Activated CD4-positive, alpha-beta T cell treated with anti-CD3 and anti-CD28 coated beads, Interleukin-2, amount 10 ng/mL, durations not matched to agents 24 days and 14 days (primary cell): ENCODE measurements around the gene NPM3. TPM values are rescaled to one million over a fixed set of nuclear protein-coding genes. Genes with fewer than 3 reads are reported as not detected.

Experiments
- DNase-seq: peaks from one replicate; pipeline ENCODE4 v3.0.0; 2022
- H3K27ac Mint-ChIP-seq: one replicate; pipeline ENCODE4 v1.8.0; 2022; ENCODE audit warnings: mild to moderate bottlenecking, mixed read lengths
- H3K27me3 Mint-ChIP-seq: one replicate; pipeline ENCODE4 v1.8.0; 2022; ENCODE audit warnings: mixed read lengths
- H3K36me3 Mint-ChIP-seq: one replicate; pipeline ENCODE4 v1.8.0; 2022; ENCODE audit warnings: low read depth, mild to moderate bottlenecking, mixed read lengths
- H3K4me1 Mint-ChIP-seq: one replicate; pipeline ENCODE4 v1.8.0; 2021; ENCODE audit warnings: mixed read lengths
- H3K4me3 Mint-ChIP-seq: one replicate; pipeline ENCODE4 v1.8.0; 2022; ENCODE audit warnings: mild to moderate bottlenecking, moderate library complexity, mixed read lengths
- H3K9me3 Mint-ChIP-seq: one replicate; pipeline ENCODE4 v1.8.0; 2021; ENCODE audit warnings: mixed read lengths
- intact Hi-C: fragments of 100-400 bp; cut with micrococcal nuclease; formaldehyde crosslinking; loops from one replicate; pipeline ENCODE4 v1.15.1; 2023
- total RNA-seq: library from RNA; stranded (reverse); gene quantifications from 2 replicates; pipeline ENCODE4 v1.2.3, GENCODE V29; 2022

Gene NPM3
- total RNA-seq, 1 donor from 2014 or later: 175 TPM

DNA sequence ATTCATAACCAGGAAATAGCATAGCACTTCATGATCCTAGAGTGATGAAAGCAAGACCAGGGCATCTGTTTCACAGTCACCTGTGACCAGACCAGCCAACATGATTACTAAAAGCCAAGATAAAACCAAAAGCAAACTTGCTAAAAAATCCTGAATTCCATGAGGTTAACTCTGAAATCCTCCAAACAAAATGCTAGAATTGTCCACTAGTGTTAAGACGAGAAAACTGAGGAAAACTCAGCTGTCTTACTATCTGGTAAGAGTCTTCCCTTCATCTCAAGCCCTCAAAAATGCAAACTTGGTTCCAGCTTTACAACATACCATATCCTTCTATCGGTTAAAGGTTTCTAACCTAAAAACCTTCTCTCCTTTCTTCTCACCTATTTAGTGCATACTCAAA is 1.3 kb upstream of the NPM3 start:
- Mint-ChIP-seq H3K4me1 (peaks cover 39% of the 10 kb centered on the region), H3K27ac (no peak overlapping the region), H3K36me3 (peaks cover 57% of the 10 kb centered on the region), H3K9me3 (no peaks in the 10 kb centered on the region), H3K4me3 (peak overlapping the region; percentile 100), H3K27me3 (no peaks in the 10 kb centered on the region)
- no peak for DNase-seq
- intact Hi-C loops: loop anchor here (5.0 to 10.0 kb wide), 5 partner anchors 77 to 572 kb away; partner anchors contain the start of genes BTRC, DPCD, HPS6 and POLL

DNA sequence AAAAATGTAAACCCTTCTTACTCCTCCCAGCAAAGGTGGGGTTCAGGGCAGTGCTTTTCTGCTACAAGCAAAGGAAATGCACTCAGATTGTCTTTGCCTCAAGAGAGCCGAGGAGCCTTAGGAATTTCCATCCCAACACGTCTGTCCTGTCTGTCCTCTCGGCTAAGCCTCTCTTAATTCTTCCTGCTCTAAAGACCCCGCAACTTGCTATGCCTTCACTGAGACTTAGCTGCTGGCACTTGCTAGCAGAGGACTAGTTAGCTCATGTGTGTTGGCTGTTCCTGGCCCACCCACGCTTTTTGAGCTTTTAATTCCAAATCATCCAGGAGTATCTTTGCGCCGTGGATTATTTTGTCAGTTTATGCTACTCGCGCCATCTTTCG is 481 bp upstream of the NPM3 start:
- H3K27me3 Mint-ChIP-seq: peaks cover 7% of the 10 kb centered on the region

DNA sequence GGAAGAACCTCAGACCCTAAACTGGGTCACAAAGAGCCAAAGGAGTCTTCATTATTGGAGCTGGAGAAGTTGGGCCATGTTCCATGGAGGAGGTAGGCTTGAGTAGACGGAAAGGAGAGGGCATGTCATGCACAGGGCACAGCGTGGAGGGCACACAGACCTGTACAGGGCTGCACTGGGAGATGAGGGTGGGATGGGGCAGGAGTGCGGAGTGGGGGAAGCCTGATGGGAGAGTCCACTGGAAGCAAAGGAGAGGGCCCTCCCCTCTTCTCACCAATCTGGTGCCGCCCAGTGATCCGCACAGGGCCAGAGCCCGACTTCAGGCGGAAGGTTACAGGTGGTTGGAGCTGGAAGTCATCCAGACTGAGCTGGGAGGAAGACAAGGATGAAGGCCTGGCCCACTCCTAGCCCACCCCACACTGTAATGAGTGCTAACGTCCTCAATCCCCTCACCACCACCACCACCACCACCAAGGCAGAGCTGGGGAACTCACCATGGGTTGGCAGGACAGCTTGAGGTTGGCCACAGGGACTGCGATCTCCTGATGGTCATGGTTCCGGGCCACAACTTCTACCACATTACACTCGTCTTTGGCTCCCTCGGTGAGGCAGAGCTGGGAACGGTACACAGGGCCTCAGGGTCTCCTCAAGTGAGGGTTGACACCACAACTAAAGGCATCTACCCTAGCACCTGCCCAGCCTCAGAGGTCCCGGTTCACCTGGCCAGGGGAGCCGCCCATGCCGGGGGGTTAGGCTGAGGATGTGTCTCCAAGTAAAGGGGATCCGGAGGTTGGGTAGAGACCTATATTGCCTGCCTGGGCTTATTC is 1.0 kb downstream of the NPM3 start:
- intact Hi-C loops: loop anchor here (1.0 to 10.0 kb wide), 7 partner anchors 75 to 570 kb away; partner anchors contain the start of genes BTRC, DPCD, FBXW4 and HPS6
- peaks cover 47% of the 10 kb centered on the region for H3K4me1 Mint-ChIP-seq

More for the DNA sequence above, 481 bp upstream of the NPM3 start:
- Mint-ChIP-seq H3K36me3 (peaks cover 58% of the 10 kb centered on the region), H3K9me3 (no peaks in the 10 kb centered on the region), H3K27ac (peak overlapping the region; percentile 99), H3K4me3 (peak overlapping the region; percentile 100), H3K4me1 (peaks cover 46% of the 10 kb centered on the region)
- no peak for DNase-seq
- intact Hi-C loops: loop anchor here (1.0 to 10.0 kb wide), 6 partner anchors 35 to 571 kb away; partner anchors contain the start of genes BTRC, DPCD, HPS6 and OGA

DNA sequence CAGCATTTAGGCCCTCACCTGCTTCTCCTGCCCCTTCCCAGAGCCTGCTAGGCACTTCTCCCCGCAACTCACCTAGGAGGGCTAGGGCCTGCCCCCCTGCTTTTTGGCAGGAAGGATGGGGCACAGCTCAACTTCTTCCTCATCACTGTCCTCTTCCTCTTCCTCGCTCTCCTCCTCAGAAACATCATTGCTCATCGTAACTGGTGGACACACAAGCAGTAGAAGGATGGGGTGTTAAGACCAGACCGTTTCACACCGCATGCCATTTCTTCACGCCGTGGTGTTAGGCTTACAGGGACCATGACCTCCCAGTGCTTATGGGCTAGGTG is 1.6 kb downstream of the NPM3 start:
- Mint-ChIP-seq H3K4me1 (peaks cover 50% of the 10 kb centered on the region), H3K4me3 (peak overlapping the region; percentile 100), H3K36me3 (peaks cover 59% of the 10 kb centered on the region), H3K27me3 (peaks cover 24% of the 10 kb centered on the region), H3K9me3 (no peaks in the 10 kb centered on the region), H3K27ac (peak overlapping the region; percentile 68)
- intact Hi-C loops: loop anchor here (1.0 to 10.0 kb wide), 7 partner anchors 74 to 569 kb away; partner anchors contain the start of genes BTRC, DPCD, FBXW4 and HPS6
- DNase-seq: no peak

More for the DNA sequence above, 1.0 kb downstream of the NPM3 start:
- no peak for DNase-seq
- H3K36me3 Mint-ChIP-seq: peaks cover 59% of the 10 kb centered on the region
- H3K4me3 Mint-ChIP-seq: peak overlapping the region; percentile 100
- peaks cover 18% of the 10 kb centered on the region for H3K27me3 Mint-ChIP-seq
- no peaks in the 10 kb centered on the region for H3K9me3 Mint-ChIP-seq
- peak overlapping the region; percentile 99 for H3K27ac Mint-ChIP-seq

DNA sequence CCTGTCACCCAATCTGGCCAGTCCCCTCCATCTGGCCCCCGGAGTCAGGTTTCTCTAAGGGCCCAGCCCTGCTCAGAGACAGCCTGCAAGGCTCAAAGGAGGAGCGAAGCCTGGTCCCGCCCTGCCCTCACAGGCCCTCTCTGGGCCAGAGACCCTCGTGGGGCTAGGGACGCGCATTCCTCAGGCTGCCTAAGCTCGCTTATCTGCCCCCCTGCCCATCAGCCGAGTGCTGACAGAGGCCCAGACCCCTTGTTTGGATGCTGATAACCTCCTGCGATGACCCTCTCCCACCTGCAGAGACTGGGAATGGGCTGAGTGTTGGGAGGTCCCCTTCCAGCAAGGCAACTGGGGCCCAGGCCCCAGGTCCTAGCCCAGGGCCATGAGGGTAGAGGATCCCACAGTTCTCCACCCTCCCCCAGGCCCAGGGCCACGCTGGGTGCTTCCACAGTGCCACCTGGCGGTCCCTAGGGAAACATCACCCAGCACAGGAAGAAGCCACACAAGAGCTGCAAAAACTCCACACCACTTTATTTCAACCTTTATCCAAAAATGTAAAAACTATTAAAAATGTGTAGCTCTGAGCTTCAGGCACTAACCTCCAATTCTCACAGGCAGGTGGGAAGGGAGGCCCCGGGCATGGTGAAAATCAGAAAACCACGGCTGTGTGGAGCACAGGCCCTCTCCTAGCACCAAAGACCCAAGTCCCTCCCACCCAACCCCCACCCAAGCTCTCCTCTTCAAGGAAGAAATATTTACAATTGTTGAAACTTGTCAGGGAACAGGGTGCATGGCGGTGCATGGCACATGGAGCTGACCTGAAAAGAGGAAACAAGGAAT is 2.2 kb downstream of the NPM3 start:
- DNase-seq: peak; percentile 93
- intact Hi-C loops: loop anchor here (1.0 to 10.0 kb wide), 7 partner anchors 74 to 569 kb away; partner anchors contain the start of genes BTRC, DPCD, FBXW4 and HPS6
- Mint-ChIP-seq H3K27ac (peak overlapping the region; percentile 49), H3K36me3 (peaks cover 57% of the 10 kb centered on the region), H3K4me3 (peak overlapping the region; percentile 63), H3K4me1 (peaks cover 49% of the 10 kb centered on the region), H3K27me3 (peaks cover 25% of the 10 kb centered on the region), H3K9me3 (no peaks in the 10 kb centered on the region)

DNA sequence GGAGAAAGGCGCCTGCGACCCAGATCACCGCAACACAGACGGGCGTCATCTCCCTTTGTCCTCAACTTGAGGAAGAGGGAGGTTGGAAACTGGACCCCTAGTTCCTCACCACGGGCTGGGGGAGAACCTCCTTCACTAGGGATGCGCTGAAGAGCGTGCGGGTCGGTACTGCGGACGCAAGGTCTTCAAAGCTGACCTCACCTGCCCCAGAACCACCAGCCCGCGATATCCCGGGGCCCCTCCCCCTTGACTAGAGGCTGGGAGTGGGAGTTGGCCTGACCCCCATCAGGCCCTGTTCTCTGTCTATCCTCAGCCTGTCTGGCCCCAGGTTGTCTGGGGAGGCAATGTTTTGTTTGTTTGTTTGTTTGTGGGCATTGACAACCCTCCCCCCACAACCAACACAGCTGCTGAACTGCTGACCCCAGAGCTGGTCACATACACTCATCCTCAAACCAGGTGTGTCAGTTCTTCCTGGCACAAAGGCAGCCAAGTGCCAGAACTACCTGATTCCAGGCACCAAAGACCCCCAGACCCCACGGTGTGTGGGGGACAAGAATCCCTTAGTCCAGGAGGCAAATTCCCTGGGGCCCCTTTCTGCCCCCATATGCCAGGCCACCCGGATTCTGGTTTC is 2.9 kb downstream of the NPM3 start:
- H3K4me1 Mint-ChIP-seq: peaks cover 45% of the 10 kb centered on the region
- DNase-seq: peak; percentile 61
- peaks cover 26% of the 10 kb centered on the region for H3K27me3 Mint-ChIP-seq
- peaks cover 50% of the 10 kb centered on the region for H3K36me3 Mint-ChIP-seq
- H3K4me3 Mint-ChIP-seq: peak overlapping the region; percentile 79
- H3K27ac Mint-ChIP-seq: peak overlapping the region; percentile 8
- H3K9me3 Mint-ChIP-seq: no peaks in the 10 kb centered on the region
- intact Hi-C loops: loop anchor here (2.0 to 10.0 kb wide), 6 partner anchors 73 to 568 kb away; partner anchors contain the start of genes BTRC, DPCD, FBXW4 and HPS6

DNA sequence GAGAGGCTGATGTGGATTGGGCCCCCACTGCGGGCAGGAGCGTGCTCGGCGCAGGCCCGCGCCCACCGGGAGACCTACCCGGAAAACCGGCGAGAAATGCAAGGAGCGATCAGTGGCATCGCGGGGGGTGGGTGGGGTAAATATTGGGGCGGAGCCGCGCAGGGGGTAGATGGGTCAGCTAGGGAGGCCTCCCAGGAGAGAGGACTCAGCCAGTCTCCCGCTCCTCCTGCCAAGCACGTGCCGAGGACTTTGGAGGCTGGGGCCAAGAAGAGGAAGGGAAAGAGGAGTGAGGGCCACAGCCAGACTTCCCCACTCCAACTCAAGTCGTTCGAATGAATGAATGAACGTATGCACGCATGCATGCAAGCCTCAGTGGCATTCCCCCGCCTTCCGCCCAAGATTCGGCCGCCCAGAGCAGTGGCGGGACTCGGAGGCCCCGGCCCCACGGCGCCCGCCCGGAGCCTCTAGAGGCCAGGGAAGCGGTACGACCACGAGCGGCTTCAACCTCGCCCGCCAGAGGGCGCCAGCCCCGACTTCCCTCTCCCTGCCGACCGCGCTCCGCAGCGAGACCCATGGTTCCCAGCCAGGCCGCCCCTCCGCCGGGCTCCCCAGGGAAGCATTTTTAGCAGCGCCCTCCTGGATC is 3.6 kb downstream of the NPM3 start:
- H3K36me3 Mint-ChIP-seq: peaks cover 43% of the 10 kb centered on the region
- H3K9me3 Mint-ChIP-seq: no peaks in the 10 kb centered on the region
- H3K4me1 Mint-ChIP-seq: peaks cover 42% of the 10 kb centered on the region
- H3K27me3 Mint-ChIP-seq: peaks cover 31% of the 10 kb centered on the region
- H3K4me3 Mint-ChIP-seq: peak overlapping the region; percentile 79
- no peak overlapping the region for H3K27ac Mint-ChIP-seq
- intact Hi-C loops: loop anchor here (2.0 to 10.0 kb wide), 8 partner anchors 72 to 645 kb away; partner anchors contain the start of genes BTRC, DPCD, FBXW4 and HPS6
- peak; percentile 96 for DNase-seq

DNA sequence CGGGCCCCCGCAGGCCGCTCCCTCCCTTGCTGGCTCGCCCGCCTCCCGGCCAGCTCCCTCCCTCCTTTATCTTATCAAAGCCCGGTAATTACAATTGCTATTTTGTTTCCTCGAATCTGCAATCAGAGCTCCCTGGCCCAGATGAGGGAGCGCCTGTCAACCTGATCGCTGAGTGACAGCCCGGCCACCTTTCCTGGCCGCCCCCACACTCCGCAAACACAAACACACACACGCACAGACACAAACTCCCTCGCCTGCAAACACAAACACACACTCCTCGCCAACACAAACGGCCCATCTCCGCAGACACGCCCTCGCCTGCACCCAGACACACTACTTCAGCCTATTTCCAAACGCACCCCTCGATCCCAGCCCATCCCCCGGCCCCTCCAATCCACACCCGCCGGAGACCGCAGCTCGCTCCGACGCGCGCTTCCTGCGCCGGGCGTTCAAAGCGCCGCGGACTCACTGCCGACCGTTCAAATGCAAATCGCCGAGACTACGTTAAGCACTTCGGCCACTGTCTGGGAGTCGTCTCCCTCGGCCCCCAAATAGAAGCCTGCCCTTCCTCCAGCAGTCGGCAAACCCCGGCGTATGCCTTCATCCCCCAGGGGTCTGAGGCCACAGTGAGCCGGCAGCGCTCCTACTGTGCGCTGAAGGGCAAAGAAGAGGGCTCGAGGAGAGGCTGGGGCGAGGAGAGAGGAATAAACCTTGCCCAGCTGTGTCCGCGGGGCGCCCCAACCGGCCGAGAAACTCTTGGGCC is 4.3 kb downstream of the NPM3 start:
- peaks cover 41% of the 10 kb centered on the region for H3K36me3 Mint-ChIP-seq
- peaks cover 38% of the 10 kb centered on the region for H3K4me1 Mint-ChIP-seq

DNA sequence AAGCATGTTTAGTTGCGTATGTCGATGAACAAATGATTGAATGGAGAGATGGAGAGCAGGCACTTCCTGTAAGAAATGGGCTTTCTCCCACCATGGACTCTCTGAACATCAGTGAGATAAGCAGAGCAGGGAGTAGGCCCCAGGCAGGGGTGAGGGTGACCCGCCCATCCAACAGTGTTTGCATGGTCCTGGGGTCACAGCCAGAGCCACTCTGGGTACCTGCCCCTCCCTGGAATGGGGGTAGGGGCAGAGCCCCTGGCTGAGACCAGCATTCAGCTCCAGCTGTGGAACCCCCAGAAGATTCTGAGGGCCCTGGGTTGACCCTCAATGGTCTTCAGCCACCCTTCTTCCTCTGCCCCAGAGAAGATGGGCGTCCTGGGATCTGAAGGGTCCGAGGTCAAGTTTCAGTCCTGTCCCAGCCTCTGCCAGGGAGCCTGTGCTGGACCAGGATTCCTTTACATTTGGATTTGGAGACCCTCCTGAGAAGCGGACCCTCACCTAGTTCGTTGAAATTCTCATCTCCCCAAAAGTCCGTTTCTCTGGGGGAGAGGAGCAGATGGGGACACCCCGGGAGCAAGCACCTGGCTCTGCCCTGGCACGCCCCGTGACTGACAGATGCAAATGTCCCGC is 5.0 kb downstream of the NPM3 start:
- H3K4me3 Mint-ChIP-seq: no peak overlapping the region
- intact Hi-C loops: loop anchor here (10.0 kb wide), 2 partner anchors 613 to 643 kb away; partner anchors contain the start of gene TLX1
- DNase-seq: no peak
- H3K36me3 Mint-ChIP-seq: peaks cover 40% of the 10 kb centered on the region
- no peaks in the 10 kb centered on the region for H3K9me3 Mint-ChIP-seq
- no peak overlapping the region for H3K27ac Mint-ChIP-seq
- H3K4me1 Mint-ChIP-seq: peaks cover 33% of the 10 kb centered on the region
- H3K27me3 Mint-ChIP-seq: peaks cover 45% of the 10 kb centered on the region

More for the DNA sequence above, 4.3 kb downstream of the NPM3 start:
- H3K27me3 Mint-ChIP-seq: peaks cover 38% of the 10 kb centered on the region
- H3K9me3 Mint-ChIP-seq: no peaks in the 10 kb centered on the region
- DNase-seq: peak; percentile 73
- H3K27ac Mint-ChIP-seq: no peak overlapping the region
- intact Hi-C loops: loop anchor here (10.0 kb wide), 2 partner anchors 614 to 644 kb away; partner anchors contain the start of gene TLX1
- peak overlapping the region; percentile 79 for H3K4me3 Mint-ChIP-seq

DNA sequence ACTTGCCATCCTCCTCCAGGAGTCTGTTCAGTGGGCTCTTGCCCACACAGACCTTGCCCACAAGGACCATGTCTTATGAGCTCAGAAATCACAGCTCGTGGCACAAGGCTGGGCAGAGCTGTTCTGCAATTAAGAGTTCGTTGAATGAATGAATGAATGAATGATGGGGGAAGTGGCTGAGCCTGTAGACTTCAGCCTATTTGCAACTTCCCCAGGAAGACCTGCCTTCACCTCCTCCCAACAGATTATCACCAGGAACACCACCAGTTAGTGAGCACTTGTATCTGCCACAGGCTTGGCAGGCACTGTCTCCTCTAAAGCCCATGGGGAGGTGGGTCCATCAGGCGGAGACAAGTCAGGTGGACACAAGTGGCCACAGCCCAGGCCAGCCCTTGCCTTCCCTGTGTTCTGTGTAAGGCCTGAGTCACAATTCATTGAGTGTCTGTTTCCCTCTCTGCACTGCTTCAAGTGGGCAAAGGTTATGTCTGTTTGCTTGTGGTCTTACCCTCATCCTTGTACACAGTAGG is 5.6 kb downstream of the NPM3 start:
- DNase-seq: no peak
- no peak overlapping the region for H3K27ac Mint-ChIP-seq
- peaks cover 51% of the 10 kb centered on the region for H3K27me3 Mint-ChIP-seq
- intact Hi-C loops: loop anchor here (10.0 kb wide), 2 partner anchors 613 to 643 kb away; partner anchors contain the start of gene TLX1
- no peaks in the 10 kb centered on the region for H3K9me3 Mint-ChIP-seq
- H3K4me1 Mint-ChIP-seq: peaks cover 27% of the 10 kb centered on the region
- H3K36me3 Mint-ChIP-seq: peaks cover 34% of the 10 kb centered on the region
- H3K4me3 Mint-ChIP-seq: no peak overlapping the region

DNA sequence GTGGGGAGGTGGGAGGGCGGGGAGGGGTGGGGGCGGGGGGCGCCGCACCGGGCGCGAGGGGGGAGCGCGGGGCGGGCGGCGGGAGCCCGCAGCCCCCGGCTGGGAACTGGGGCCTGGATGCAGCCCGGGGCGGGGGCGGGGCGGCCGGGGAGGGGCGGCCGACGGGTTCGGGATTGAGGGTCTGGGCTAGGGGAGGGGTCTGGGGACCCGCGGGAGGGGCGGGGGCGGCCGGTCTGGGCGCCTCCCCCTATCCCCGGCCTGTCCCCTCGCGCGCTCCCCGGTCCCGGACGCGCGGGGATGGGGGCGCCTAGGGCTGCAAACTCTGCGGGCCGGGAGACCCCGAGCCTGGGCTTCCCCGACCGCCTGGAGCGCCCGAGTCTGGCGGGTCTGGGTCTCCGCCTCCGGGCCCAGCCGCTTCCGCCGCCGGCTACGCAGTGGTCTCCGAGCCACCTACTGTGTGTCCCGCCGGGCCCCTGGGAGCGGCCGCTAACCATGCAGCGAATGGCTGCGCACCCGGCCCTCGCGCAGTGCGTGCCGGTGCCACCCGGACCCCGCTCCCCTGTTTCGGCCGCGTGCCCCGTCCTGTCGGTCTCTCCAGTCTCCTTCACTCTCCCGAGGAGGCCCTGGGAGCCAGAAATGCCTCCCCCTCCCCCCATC is 7.0 kb downstream of the NPM3 start:
- H3K27me3 Mint-ChIP-seq: peaks cover 65% of the 10 kb centered on the region
- peaks cover 26% of the 10 kb centered on the region for H3K36me3 Mint-ChIP-seq
- no peak overlapping the region for H3K4me3 Mint-ChIP-seq
- H3K9me3 Mint-ChIP-seq: no peaks in the 10 kb centered on the region
- intact Hi-C loops: loop anchor here (10.0 kb wide), 2 partner anchors 611 to 641 kb away; partner anchors contain the start of gene TLX1
- no peak for DNase-seq
- H3K4me1 Mint-ChIP-seq: peaks cover 18% of the 10 kb centered on the region
- no peak overlapping the region for H3K27ac Mint-ChIP-seq
